Measurements from ENCODE around the gene LYL1.
"Not testable (repeated sequence)": the region's sequence is repeated elsewhere in the genome, so short reads cannot be mapped to it uniquely, and the experiment has no call there.

Gene LYL1

DNA sequence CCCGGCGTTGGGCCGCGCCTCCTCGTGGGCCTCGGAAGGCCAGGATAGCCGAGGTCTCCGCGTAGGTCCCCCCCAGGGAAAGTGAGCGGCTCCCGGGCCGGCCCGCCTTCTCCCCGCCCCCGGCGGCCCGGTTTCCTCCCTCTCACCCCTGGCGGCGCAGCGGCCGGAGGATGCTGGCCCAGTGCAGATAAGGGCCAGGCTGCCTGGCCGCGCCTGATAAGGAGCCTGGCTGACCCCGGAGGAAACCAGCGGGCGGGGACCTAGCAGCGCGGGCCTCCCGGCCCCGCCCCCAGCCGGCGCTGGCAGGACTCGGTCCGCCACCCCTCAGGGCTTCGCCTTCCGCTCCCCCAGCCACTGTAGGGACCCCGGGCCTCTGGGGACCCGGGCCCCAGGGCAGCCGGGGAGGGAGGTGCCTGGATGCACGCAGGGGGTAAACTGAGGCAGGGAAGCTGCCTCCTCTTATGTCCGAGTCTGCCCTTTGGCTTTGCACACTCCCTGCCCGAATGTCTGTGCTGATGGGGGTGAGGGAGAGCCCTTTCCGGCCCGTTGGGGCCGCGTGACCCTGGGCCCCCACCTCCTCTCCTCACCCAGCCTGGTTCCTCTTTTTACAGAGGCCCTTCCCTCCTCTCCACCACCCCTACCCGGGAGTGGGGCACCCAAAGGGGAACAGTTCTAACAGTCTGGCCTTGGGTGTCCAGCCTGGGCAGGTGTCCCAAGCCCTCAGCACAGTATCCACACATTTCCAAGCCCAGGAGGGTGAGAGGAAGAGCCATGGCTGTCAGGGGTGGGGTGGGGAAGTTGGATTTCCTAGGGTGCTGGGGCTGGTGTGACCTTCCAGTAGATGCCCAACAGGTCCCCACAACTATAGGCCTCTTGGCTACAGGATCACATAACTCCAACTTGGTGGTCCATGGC is at the start of gene LYL1:
LYL1 (minus strand) TSS at position 193 of the 915 bp plus-strand sequence. CDS start 1,687 bp downstream, outside the sequence.
- DNase-seq = no peak

DNA sequence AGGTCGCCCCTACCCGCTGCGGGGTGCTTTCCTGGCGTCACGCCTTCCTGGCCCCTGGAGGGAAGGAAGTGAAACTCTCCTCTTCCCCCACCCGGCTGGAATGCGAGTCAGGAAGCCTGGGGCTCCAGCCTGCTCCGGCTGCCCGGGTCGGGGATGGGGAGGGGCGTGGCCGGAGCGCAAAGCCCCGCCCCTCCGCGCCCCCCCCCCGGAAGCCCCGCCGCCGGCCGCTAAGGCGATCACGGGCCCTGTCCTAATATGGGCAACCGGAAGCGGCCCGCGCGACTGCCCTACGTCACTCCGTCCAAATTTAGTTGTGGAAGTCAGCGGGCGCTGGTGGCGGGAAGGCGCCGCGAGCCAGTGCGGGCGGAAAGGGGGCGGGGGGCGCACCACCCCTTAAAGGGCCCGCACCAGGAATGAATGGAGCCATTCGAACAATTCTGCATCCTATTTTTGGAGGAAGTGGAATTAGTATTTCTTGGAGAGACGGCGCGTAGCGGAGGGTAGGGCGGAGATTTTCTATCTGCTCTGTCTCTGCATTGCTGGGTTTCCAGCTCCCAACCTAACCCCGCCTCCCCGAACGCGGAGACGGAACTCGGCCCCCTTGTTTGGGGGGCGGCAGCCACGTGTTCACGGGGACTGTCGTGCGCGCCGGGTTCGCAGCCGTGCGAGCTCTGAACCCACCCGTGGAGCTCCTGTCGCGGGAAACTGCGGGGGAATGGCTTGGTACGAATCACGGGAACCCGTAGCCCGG is 49.1 kb upstream of the LYL1 start:
- DNase-seq = peak; percentile 94

DNA sequence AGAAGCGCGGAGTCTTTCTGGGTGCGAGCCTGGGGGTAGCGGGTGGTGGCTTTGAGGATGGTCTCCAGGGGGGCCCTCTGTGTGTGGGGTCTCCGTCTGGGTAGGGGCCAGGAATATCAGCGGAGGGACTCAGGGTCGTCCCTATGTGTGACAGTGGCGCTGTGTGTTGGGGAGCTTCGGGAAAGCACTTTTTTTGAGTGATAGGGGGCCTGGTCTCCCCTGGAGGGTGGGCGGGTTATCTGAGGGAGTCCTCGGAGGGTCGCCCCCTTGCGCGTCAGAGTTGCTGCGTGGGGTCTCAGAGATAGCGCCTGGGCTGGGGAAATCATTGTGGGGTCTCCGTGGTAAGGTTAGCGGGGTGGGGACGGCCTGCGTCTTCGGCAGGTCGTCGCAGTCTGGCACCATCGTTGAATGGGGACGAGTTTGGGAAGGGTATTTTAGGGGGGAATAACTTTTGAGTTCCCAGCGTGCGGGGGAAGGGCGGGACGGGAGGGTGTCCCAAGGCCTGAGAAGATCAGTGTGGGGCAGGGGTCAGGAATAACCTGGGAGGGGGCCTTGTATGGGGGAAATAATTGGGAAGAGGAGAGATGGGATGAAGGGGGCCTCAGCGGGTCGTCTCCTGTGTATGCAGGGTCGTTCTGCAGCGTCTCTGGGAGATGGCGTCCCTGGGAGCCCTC is 48.4 kb upstream of the LYL1 start:
- no peak for DNase-seq

DNA sequence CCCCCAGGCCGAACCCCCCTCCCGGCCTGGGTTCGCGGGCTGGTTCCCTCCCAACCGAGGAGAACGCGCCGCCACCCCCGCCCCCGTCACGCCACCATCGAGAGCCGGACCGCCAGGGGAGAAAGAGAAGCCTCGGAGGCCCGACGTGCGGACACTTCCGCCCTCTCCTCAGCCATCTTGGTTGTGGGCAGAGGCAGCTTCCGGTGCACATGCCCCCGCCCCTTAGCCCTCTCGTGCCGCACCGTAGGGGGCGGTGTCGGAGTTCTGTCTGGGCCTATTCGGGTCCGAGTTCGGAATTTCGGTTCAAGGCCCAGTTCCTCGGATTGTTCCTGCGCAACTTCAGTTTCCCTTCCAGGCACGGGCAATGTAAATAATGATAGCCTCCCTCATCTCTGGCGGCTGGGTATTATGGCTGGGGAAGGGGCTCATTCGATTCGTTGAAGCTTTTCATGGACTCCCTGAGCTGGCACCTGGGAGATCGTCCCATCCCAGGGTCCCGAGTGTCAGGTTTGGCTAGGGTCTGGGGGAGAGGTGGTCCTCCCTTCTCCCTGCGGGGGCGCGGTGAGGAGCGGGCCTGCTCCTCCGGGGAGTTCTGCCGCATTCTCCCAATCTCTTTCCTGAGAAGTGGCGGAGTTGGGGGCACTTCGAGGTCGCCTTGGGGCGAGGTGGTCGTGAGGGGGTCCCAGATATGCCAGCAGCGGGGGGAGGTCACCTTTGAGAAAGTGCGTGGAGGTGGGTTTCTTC is 47.7 kb upstream of the LYL1 start, which contains the start of the genes IER2 and STX10:
IER2 (plus strand) TSS at position 225 of the 744 bp plus-strand sequence. CDS start 2,776 bp downstream, outside the sequence.
STX10 (minus strand) TSS at position 189 of the 744 bp plus-strand sequence. CDS start 202 bp downstream, outside the sequence.
- peak; percentile 81 for DNase-seq

DNA sequence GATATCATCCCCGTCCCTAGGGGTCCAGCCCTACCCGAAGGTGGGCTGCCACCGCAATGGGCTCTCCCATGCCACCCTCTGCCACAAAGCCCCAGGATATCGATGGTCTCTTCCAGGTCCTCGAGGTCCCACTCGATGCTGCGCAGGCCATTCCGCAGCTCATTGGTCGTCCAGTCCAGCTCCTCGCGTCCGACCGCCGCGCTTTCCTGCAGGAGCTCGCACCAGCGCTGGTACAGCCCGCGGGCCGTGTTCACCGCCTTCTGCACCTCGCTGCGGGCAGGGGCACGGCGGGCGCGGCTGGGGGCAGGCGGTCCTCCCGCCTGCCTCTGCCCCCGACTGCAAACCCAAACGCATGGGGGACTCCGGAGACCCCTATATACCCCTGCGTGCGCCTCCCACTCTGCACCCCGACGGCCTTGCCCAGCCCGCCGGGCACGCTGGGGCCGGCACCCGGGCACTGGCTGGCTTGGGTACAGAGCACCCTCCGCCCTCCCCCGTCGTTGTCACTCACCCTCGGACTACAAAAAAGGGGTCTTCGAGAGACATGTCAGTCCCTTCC is 47.0 kb upstream of the LYL1 start:
- no peak for DNase-seq

DNA sequence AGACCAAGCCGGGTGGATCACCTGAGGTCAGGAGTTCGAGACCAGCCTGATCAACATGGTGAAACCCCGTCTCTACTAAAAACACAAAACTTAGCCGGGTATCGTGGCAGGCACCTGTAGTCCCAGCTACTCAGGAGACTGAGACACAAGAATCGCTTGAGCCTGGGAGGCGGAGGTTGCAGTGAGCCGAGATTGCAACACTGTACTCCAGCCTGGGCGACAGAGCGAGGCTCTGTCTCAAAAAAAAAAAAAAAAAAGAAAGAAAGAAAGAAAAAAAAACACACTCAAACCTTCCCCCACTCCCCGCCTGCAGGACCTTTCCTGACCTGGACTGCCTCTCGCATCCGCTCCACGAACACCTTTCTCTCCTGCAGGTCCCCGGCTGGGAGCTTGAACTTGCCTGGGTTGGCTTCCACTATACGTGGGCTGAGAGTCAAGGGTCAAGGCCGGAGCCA is 46.5 kb upstream of the LYL1 start:
- DNase-seq = not testable (repeated sequence)

DNA sequence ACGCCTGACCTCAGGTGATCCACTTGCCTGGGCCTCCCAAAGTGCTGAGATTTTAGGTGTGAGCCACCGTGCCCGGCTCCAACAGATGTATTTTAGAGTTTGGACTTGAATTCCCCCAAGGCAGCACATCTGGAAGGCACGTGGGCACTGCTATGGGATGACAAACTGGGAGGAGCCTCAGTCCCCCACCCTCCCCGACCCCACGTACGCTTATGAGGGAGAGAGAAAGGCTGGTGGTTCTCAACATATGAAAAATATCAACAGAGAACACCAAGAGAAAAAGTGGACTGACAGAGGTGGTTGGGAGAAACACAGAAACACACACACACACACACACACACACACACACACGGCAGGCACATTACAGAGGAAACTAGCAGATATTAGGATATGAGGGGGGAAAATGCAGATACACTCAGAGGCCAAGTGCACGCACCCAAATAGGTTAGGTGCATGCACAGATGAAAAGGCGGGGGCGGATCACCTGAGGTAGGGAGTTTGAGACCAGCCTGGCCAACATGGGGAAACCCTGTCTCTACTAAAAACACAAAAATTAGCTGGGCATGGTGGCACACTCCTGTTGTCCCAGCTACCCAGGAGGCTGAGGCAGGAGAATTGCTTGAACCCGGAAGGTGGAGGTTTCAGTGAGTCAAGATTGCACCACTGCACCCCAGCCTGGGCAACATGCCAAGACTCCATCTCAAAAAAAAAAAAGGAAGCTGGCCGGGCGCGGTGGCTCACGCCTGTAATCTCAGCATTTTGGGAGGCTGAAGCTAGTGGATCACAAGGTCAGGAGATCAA is 44.3 kb upstream of the LYL1 start:
- DNase-seq = no peak

DNA sequence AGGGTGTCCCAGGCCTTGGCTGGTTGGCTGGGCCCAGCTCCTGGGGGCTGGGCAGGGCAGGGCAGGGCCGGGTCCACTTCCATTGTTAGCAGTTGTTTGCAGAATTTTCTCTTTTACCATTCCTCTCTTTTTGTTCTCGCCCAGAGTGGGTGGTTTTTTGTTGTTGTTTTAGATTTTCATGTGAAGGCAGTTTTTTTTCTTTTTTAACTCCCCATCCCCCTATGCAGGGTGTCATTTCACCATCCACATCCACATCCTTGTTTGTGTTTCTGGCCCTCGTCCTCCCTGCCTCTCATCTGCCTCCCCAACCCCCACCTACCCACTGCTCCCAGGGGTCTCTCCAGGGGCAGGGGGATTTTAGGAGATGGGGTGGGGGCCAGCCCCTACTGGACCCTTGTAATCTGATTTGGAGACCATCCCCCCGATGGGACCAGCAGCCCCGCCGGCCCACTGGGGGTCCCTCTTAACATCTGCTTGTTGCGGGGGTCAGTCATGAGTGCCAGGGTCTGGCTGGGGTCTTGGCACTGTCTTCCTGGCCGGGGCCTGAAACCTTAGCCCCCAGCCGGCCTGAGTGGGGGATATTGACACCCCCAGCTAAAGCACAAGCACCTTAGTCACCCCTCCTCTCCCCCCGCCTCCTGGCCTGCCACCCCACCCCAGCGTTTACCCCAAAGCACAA is 37.1 kb upstream of the LYL1 start:
- no peak for DNase-seq

DNA sequence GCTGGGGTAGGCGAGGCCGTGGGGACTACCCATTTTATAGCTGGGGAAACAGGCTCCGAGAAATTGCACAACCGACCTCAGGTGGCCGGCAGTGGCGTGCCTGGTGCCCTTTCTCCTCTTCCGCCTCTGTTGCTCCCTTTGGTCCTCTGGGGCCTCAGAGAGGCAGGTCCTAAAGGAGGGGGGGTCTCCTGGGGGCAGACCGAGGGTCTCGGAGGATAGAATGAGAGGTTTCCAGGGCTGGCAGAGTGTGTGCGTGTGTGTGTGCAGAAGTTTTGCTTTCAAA is 36.2 kb upstream of the LYL1 start:
- no peak for DNase-seq

DNA sequence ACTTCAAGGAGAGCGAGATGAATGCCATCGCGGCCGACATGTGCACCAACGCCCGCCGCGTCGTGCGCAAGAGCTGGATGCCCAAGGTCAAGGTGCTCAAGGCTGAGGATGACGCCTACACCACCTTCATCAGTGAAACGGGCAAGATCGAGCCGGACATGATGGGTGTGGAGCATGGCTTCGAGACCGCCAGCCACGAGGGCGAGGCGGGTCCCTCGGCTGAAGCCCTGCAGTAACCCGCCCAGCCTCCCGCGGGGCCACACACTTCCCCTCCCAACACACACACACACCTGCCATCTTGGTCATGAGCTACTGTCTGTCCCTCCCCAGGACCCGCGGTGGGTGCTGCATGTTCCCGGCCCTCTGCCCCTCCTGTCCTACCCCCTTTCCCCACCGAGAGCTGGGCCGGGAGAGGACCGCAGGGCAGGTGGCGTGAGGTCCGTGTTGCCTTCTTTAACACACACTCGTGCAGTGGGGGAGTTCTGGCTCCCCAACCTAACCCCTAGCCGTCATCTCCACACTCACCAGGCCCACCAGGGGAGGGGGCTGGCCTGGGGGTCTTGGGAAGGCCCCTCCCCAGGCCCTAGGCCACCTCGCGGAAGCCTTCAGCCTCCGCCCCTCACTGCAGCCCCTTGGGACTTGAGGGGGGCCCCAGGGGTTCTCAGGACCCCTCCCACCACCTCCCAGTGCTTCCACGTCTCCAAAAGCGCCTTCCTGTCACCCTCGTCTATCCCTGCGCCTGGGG is 35.7 kb upstream of the LYL1 start:
- DNase-seq = no peak

DNA sequence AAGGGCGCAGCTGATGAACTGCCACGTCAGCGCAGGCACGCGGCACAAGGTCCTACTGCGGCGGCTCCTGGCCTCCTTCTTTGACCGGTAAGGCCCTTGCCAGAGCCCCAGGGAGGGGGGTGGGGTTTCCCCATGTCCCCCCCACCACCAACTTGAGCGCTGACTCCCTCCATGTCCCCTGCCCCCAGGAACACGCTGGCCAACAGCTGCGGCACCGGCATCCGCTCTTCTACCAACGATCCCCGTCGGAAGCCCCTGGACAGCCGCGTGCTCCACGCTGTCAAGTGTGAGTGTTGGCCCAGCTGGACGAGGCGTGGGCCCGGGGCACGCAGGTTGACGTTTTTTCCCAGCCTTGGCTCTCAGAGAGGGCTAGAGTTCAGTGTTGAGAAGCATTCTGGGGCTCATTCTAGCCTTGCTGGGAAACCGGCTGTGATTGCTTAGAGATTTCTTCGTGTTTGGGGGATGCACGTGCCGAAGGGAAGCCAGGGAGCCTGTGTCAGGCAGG is 34.7 kb upstream of the LYL1 start:
- DNase-seq = no peak

DNA sequence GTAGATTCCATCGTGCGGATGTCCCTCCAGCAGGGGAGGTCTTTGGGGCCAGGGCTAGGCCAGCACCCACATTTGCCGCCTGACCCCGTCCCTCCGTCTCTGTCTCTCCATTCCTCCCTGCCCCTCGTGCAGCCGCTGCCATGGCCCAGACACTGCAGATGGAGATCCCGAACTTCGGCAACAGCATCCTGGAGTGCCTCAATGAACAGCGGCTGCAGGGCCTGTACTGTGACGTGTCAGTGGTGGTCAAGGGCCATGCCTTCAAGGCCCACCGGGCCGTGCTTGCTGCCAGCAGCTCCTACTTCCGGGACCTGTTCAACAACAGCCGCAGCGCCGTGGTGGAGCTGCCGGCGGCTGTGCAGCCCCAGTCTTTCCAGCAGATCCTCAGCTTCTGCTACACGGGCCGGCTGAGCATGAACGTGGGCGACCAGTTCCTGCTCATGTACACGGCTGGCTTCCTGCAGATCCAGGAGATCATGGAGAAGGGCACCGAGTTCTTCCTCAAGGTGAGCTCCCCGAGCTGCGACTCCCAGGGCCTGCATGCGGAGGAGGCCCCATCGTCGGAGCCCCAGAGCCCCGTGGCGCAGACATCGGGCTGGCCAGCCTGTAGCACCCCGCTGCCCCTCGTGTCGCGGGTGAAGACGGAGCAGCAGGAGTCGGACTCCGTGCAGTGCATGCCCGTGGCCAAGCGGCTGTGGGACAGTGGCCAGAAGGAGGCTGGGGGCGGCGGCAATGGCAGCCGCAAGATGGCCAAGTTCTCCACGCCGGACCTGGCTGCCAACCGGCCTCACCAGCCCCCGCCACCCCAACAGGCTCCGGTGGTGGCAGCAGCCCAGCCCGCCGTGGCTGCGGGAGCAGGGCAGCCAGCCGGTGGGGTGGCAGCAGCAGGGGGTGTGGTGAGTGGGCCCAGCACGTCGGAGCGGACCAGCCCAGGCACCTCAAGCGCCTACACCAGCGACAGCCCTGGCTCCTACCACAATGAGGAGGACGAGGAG is 32.7 kb upstream of the LYL1 start:
- no peak for DNase-seq

DNA sequence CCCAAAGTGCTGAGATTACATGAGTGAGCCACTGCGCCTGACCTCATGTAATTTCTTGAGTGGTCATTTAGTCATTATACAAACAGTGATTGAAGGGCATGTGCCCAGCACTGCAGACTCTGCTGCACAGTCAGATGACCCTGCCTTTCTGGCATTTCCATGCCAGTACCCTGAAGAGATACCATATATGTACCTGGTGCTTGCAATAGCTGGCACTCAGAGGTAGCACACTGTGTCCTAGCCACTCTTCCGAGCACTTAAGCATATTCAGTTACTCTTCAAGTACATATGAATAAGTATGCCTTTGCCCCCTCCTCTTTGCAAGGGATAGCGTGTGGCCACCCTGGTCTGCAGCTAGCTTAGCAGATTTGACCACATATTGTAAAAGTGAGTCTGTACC is 32.0 kb upstream of the LYL1 start:
- no peak for DNase-seq

DNA sequence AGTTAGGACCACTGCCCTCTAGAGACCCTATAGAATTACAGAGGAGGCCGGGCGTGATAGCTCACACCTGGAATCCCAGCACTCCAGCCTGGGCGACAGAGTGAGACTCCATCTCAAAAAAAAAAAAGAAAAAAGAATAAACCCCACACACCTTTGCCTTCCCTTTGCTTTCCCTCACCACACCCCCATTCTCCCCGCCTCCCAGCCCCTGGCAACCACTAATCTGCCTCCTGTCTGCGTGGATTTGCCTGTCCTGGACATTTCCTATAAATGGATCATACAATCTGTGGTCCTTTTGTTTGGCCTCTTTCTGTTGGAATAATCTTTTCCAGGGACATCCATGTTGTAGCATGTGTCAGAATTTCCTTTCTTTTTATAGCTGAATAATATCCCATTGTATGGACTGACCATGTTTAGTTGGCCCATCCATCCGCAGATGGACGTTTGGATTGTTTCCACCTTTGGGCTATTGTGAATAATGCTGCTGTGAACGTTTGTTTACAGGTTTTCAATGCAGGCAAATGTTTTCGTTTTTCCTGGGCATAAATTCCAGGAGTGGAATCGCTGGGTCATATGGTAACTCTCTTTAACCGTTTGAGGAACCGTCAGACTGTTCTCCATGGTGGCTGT is 30.7 kb upstream of the LYL1 start:
- DNase-seq = no peak

DNA sequence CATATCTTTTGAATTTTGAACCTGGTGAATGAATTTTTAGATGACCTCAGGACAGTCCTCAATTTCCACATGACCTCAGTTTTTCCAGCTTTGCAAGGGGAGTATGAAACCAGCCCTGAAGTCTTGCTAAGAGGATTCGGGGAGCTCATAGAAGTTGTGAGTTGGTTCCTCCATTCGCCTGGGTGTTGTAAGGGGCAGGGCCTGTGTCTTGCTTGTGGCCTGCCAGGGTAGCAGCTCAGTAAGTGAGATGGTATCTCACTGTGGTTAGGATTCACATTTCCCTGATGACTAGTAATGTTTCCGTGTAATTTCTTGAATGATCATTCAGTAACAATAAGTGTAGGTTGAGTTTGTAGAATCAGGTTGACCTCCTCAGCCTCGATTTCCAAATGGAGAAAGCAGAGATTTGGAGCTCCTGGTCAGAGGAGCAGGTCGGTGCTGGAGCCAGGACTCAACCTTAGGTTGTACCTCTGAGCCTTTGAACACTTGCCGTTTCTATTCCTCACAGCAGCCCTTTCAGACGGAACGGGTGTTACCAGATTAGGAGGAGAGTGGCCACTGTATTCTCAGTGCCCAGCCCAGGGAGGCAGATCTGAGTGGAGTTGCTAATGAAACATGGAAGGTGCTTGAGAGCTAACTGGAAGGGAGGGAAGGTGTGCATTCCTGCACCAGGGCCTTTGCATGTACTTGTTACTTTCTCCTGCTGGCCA is 30.0 kb upstream of the LYL1 start:
- DNase-seq = no peak

DNA sequence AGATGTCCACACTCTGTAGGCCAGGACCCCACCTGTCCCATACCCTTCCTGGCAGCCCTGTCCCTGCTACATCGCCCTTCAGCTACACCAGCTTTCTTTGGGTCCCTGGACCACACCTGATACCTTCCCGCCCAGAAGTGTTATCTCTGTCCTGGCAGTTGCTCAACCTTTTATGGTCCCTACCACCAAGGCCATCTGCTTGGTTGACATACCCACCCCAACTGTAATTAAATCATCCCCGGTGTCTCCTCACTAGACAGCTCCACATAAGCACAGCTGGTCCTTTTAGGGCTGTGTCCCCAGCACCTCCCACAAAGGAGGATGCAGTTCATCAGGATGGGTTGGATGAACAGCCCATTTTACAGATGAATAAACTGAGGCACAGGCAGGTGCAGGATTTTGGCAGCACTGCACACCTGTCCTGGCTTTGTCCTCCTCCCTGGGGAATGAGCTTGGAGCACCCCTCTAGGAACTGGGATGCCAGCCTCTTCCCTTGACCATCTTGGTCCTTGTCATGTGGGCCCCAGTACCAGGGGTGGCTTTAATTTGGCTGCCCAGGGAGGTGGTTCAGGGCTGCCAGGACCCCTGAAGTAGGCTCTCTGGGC is 28.3 kb upstream of the LYL1 start:
- DNase-seq = no peak

DNA sequence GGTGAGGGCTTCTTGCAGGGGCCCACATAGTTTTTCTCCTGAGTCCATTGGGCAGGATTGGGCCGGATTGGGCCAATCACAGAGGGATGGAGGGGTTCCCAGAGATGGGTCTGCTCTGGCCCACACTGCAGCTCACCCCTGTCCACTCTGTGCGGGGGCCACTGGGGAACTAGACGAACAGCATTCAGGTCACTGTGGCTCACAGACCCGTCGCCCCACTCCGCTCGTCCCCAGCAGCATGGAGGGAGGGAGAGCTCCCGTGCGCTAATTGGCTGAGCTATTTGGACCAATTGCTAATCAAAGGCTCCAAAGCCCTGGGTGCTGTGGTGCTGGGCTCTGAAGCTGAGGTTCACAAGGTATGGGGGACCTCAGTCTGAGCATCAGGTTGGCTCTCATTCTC is 26.7 kb upstream of the LYL1 start:
- no peak for DNase-seq

All from DMS153 (cell line).